Measurements from ENCODE around the gene ACD. TPM values are rescaled to one million over a fixed set of nuclear protein-coding genes. Genes with fewer than 3 reads are reported as not detected.
A peak's percentile ranks its signal among the peaks of the same experiment; 100 is the strongest.

ACD gene
- total RNA-seq, 1 experiment from 2014 or later: 34.1 TPM

DNA sequence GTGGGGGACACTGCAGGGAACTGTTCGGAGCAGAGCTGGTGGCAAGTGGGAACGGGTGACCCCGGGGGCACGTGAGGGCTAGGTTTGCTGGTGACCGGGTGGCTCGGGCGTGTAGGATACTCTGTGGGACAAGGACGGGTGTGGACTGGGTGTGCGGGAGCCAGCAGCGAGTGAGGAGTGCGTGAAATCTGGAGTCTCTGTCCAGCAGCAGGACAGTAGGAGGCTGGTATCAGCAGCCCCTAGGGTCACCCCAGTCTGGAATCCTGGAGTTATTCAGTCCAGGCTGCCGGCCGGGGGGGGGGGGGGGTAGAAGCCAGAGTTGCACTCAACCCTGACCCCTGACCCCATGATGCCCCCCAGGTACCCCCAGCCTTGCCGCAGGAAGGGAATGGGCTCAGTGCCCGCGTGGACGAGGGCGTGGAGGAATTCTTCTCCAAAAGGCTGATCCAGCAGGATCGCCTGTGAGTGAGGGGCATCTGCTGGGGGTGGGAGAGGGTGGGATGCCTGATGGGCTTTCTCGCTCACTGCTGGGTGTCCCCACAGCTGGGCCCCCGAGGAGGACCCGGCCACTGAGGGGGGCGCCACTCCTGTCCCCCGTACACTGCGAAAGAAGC is 6.2 kb downstream of the ACD start:
- peaks cover 3 to 7% of the 10 kb centered on the region in 2 experiments for H3K4me1 Mint-ChIP-seq
- no peak overlapping the region for H2BK15ac ChIP-seq (ENCODE audit: low read depth, low read length)
- peaks cover 12 to 52% (median 41%) of the 10 kb centered on the region in 3 experiments for H3K36me3 Mint-ChIP-seq (ENCODE audit: insufficient read depth in 1 of 3, low read depth in 3 of 3)
- peak overlapping the region; percentile 80 to 84 for H3K4me3 Mint-ChIP-seq
- H2BK20ac ChIP-seq (ENCODE audit: low read depth, low read length, poor library complexity, severe bottlenecking): no peak overlapping the region
- H3K23ac ChIP-seq (ENCODE audit: insufficient read length, low read depth, low read length): no peak overlapping the region
- H4K5ac ChIP-seq (ENCODE audit: insufficient read length, low read depth, low read length): no peak overlapping the region
- H2AFZ ChIP-seq (ENCODE audit: low read length): no peak overlapping the region
- no peak overlapping the region for H3K56ac ChIP-seq (ENCODE audit: insufficient read length, low read depth, low read length)
- TF ChIP-seq, protein P1, sequence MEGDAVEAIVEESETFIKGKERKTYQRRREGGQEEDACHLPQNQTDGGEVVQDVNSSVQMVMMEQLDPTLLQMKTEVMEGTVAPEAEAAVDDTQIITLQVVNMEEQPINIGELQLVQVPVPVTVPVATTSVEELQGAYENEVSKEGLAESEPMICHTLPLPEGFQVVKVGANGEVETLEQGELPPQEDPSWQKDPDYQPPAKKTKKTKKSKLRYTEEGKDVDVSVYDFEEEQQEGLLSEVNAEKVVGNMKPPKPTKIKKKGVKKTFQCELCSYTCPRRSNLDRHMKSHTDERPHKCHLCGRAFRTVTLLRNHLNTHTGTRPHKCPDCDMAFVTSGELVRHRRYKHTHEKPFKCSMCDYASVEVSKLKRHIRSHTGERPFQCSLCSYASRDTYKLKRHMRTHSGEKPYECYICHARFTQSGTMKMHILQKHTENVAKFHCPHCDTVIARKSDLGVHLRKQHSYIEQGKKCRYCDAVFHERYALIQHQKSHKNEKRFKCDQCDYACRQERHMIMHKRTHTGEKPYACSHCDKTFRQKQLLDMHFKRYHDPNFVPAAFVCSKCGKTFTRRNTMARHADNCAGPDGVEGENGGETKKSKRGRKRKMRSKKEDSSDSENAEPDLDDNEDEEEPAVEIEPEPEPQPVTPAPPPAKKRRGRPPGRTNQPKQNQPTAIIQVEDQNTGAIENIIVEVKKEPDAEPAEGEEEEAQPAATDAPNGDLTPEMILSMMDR (conservative IDR thresholded peaks at IDR 0.05): no peak
- H3K27ac Mint-ChIP-seq: 0 out of 7 replicates have a peak overlapping the region, but pooled peaks of 1 of the 3 experiments have one; percentile 64
- H3K4me2 ChIP-seq (ENCODE audit: insufficient read depth, insufficient read length, low read length): peak overlapping the region; percentile 68
- no peaks in the 10 kb centered on the region; a peak in 1 of 5 replicates for H3K9me3 Mint-ChIP-seq
- H3K18ac ChIP-seq (ENCODE audit: insufficient read length, low read depth, low read length): no peak overlapping the region
- no peaks in the 10 kb centered on the region; the same call in 1 of the 2 replicates for H3K27me3 ChIP-seq (ENCODE audit: insufficient read depth, low read length)
- H2BK5ac ChIP-seq (ENCODE audit: insufficient read length, low read length): no peak overlapping the region
- no peak overlapping the region for H4K91ac ChIP-seq (ENCODE audit: insufficient read length, low read depth, low read length)
- H3K14ac ChIP-seq (ENCODE audit: insufficient read depth, low read length): no peak overlapping the region; the same call in 1 of the 2 replicates
- no CpG with 5 or more reads among the region's 25 CpGs for WGBS (ENCODE audit: extremely low coverage, insufficient read length, low lambda C conversion rate)
- no peaks in the 10 kb centered on the region for H3K79me2 ChIP-seq (ENCODE audit: insufficient read depth, low read length)
- no peak overlapping the region for H3K27ac ChIP-seq (ENCODE audit: insufficient read length, low read depth, low read length)
- H2BK12ac ChIP-seq (ENCODE audit: insufficient read length, low read depth, low read length): no peak overlapping the region
- H3K9me3 ChIP-seq (ENCODE audit: control insufficient read depth, low read depth, low read length): no peaks in the 10 kb centered on the region
- no peak overlapping the region for H3K9ac ChIP-seq (ENCODE audit: extremely low read depth, insufficient read length, low read length)
- H3K79me1 ChIP-seq (ENCODE audit: insufficient read depth, low read depth, low read length, poor library complexity, severe bottlenecking): no peaks in the 10 kb centered on the region
- H3K23me2 ChIP-seq (ENCODE audit: insufficient read length, low read depth, low read length, poor library complexity, severe bottlenecking): peaks cover 3% of the 10 kb centered on the region
- H4K20me1 ChIP-seq (ENCODE audit: control insufficient read depth, insufficient read depth, insufficient read length): no peaks in the 10 kb centered on the region
- no peak overlapping the region for H2AK5ac ChIP-seq (ENCODE audit: insufficient read length, low read length)
- H3K4me1 ChIP-seq (ENCODE audit: insufficient read depth, low read length): no peaks in the 10 kb centered on the region
- no peak overlapping the region for H2BK120ac ChIP-seq (ENCODE audit: low read depth, low read length, poor library complexity, severe bottlenecking)
- no peak for DNase-seq
- H4K8ac ChIP-seq (replicated peaks; ENCODE audit: insufficient read length, low read depth, low read length): no peak overlapping the region
- no peak overlapping the region for H3K4ac ChIP-seq (ENCODE audit: low read depth, low read length)
- no peak overlapping the region for H3T11ph ChIP-seq (ENCODE audit: low read length)
- peaks cover 5% of the 10 kb centered on the region for H3K27me3 Mint-ChIP-seq (ENCODE audit: low read depth)

Data from H9 (cell line).